ENCODE data around the gene MEOX1.

GRCh38 chr17:43650471-43650870, 11.3 kb downstream of the MEOX1 start:
- TF ChIP-seq POLR2A (IDR thresholded peaks at IDR 0.05) (no peak), CTCF (IDR thresholded peaks at IDR 0.05) (no peak)
